Measurements from ENCODE around the gene TRPM4. TPM values are rescaled to one million over a fixed set of nuclear protein-coding genes. Genes with fewer than 3 reads are reported as not detected.

The TRPM4 gene
- total and polyA plus RNA-seq, 2 of the 13 experiments (the other 11 are each of a cell fraction or from before 2014, with no cell fraction given), result 1.9 to 4.3 TPM

- TF ChIP-seq RCOR2 (CRISPR knock-in tag; IDR thresholded peaks at IDR 0.05) (peak; percentile 56), THYN1 (CRISPR knock-in tag; IDR thresholded peaks at IDR 0.05; ENCODE audit: borderline replicate concordance, low read depth) (no peak), ZNF574 (CRISPR knock-in tag; IDR thresholded peaks at IDR 0.05) (peak; percentile 69), GPBP1L1 (CRISPR knock-in tag; IDR thresholded peaks at IDR 0.05) (no peak), TRIM24 (CRISPR knock-in tag; IDR thresholded peaks at IDR 0.05) (no peak), KLF16 (CRISPR knock-in tag; IDR thresholded peaks at IDR 0.05) (peak in 1 of 2 experiments; percentile 63; a peak in 1 of 4 replicates), TRIM22 (IDR thresholded peaks at IDR 0.05) (no peak), HOXD1 (CRISPR knock-in tag; IDR thresholded peaks at IDR 0.05) (peak; percentile 65), ZNF850 (CRISPR knock-in tag; conservative IDR thresholded peaks at IDR 0.05) (no peak), EP300 (IDR thresholded peaks at IDR 0.05; ENCODE audit: low read depth in 2 of 2, low read length in 2 of 2) (peak in 1 of 2 experiments; percentile 20; a peak in 2 of 4 replicates), EP300 (CRISPR knock-in tag; IDR thresholded peaks at IDR 0.05; ENCODE audit: borderline replicate concordance) (no peak; the same call in 1 of the 2 replicates), SIN3A (IDR thresholded peaks at IDR 0.05; ENCODE audit: borderline replicate concordance, low read depth, low read length) (0 out of 2 replicates have a peak, but pooled peaks have one; percentile 21), ZBTB42 (CRISPR knock-in tag; IDR thresholded peaks at IDR 0.05) (0 out of 2 replicates have a peak, but pooled peaks have one; percentile 53), NCOA1 (CRISPR knock-in tag; IDR thresholded peaks at IDR 0.05) (no peak), PAF1 (CRISPR knock-in tag; IDR thresholded peaks at IDR 0.05) (no peak), BRD4 (CRISPR knock-in tag; IDR thresholded peaks at IDR 0.05) (peak; percentile 81), RAD21 (CRISPR knock-in tag; IDR thresholded peaks at IDR 0.05) (peak; percentile 77), RBFOX2 (IDR thresholded peaks at IDR 0.05; ENCODE audit: low read depth, low read length) (peak; percentile 84), ZFP90 (CRISPR knock-in tag; IDR thresholded peaks at IDR 0.05; ENCODE audit: borderline replicate concordance) (peak; percentile 89; the same call in 1 of the 2 replicates), HINFP (CRISPR knock-in tag; IDR thresholded peaks at IDR 0.05; ENCODE audit: low read depth) (peak; percentile 80; the same call in 1 of the 2 replicates), ZSCAN21 (CRISPR knock-in tag; IDR thresholded peaks at IDR 0.05; ENCODE audit: borderline replicate concordance) (peak; percentile 82), ZBTB1 (CRISPR knock-in tag; IDR thresholded peaks at IDR 0.05; ENCODE audit: borderline replicate concordance) (no peak), ZNF607 (CRISPR knock-in tag; IDR thresholded peaks at IDR 0.05; ENCODE audit: borderline replicate concordance) (no peak; the same call in 1 of the 2 replicates)
Measured at GRCh38 chr19:49118565-49119410, 38.8 kb upstream of the TRPM4 start, which contains the start of gene C19orf73 (continued).

Data from HepG2 (cell line).